H1 (cell line): Measurements from ENCODE around the gene SPRN. TPM values are rescaled to one million over a fixed set of nuclear protein-coding genes. Genes with fewer than 3 reads are reported as not detected.

Source experiments
- CTCF ChIA-PET: fragments of 300-600 bp; sonication (Branson Sonifier 250); formaldehyde crosslinking; loops from one replicate; lab custom pipeline; 2021; ENCODE audit not compliant: partially characterized antibody; lab: Charles Lee
- POLR2A ChIA-PET: fragments of 300-600 bp; sonication (Branson Sonifier 250); formaldehyde crosslinking; loops from one replicate; lab custom pipeline; 2021; ENCODE audit warnings: inconsistent platforms; ENCODE audit not compliant: partially characterized antibody; lab: Charles Lee
- DNase-seq, 2 experiments: peaks; one replicate each; pipeline versions ENCODE4 v3.0.0 to v3.0.0-alpha.2; 2010 to 2022; ENCODE audit warnings: low spot score in 2 of 2, low read depth in 1 of 2, mixed read lengths in 1 of 2
- FAIRE-seq: peaks from 2 replicates; lab custom pipeline; 2011; peaks lifted over from hg19 to GRCh38; lab: Jason Lieb, UNC
- H2AFZ ChIP-seq: 2 replicates; pipeline ENCODE4 v1.8.1; 2012; ENCODE audit warnings: low read length, inconsistent platforms
- H2AK5ac ChIP-seq: 2 replicates; pipeline ENCODE4 v1.6.1; 2013; ENCODE audit warnings: low read depth, low read length
- H2BK120ac ChIP-seq: replicated peaks from 2 replicates; pipeline ENCODE3; 2013; ENCODE audit warnings: low read depth, low read length, inconsistent platforms
- H2BK12ac ChIP-seq: 2 replicates; pipeline ENCODE4 v1.6.1; 2013; ENCODE audit warnings: low read depth, low read length
- H2BK15ac ChIP-seq: 2 replicates; pipeline ENCODE4 v1.6.1; 2013; ENCODE audit warnings: low read length
- H2BK20ac ChIP-seq: 2 replicates; pipeline ENCODE4 v1.6.1; 2013; ENCODE audit warnings: low read length
- H2BK5ac ChIP-seq: 2 replicates; pipeline ENCODE4 v1.6.1; 2013; ENCODE audit warnings: low read depth, low read length
- H3K14ac ChIP-seq: 2 replicates; pipeline ENCODE4 v1.6.1; 2013; ENCODE audit warnings: inconsistent platforms; ENCODE audit not compliant: insufficient read length
- H3K18ac ChIP-seq: 2 replicates; pipeline ENCODE4 v1.6.1; 2013; ENCODE audit warnings: low read length; ENCODE audit errors: extremely low read depth
- H3K23ac ChIP-seq: 2 replicates; pipeline ENCODE4 v1.6.1; 2013; ENCODE audit warnings: inconsistent platforms; ENCODE audit not compliant: insufficient read length
- H3K23me2 ChIP-seq: 2 replicates; pipeline ENCODE4 v1.6.1; 2013; ENCODE audit warnings: low read depth, low read length
- H3K27ac ChIP-seq: 2 replicates; pipeline ENCODE4 v1.6.1; 2011; ENCODE audit warnings: low read depth, low read length, inconsistent platforms
- H3K27me3 ChIP-seq, 4 experiments: replicated peaks in 1 of 4; 1 replicate in 1 of 4; 2 replicates in 3 of 4; pipeline versions ENCODE4 v1.6.1 to v1.8.1; 2011 to 2013; ENCODE audit warnings: low read length in 3 of 4, mild to moderate bottlenecking in 3 of 4, inconsistent platforms in 2 of 4, mixed read lengths in 2 of 4, moderate library complexity in 1 of 4; ENCODE audit not compliant: control insufficient read depth in 3 of 4, insufficient read depth in 3 of 4; ENCODE audit errors: extremely low read depth in 1 of 4
- H3K36me3 ChIP-seq, 4 experiments: 2 replicates each; pipeline versions ENCODE4 v1.6.1 to v1.8.1; 2011 to 2013; ENCODE audit warnings: mild to moderate bottlenecking in 4 of 4, low read length in 3 of 4, moderate library complexity in 2 of 4, control low read depth in 1 of 4, inconsistent platforms in 1 of 4; ENCODE audit not compliant: insufficient read depth in 4 of 4, control insufficient read depth in 2 of 4
- H3K4ac ChIP-seq: replicated peaks from 2 replicates; pipeline ENCODE3; 2013; ENCODE audit warnings: low read length, low read depth, mixed read lengths, inconsistent platforms; ENCODE audit not compliant: insufficient read length
- H3K4me1 ChIP-seq, 4 experiments: replicated peaks in 1 of 4; 1 replicate in 1 of 4; 2 replicates in 3 of 4; pipeline versions ENCODE4 v1.6.1 to v1.8.1; 2011 to 2013; ENCODE audit warnings: low read length in 3 of 4, inconsistent platforms in 2 of 4, mixed read lengths in 1 of 4; ENCODE audit not compliant: insufficient read depth in 4 of 4, control insufficient read depth in 3 of 4
- H3K4me2 ChIP-seq, 2 experiments: 2 replicates each; pipeline versions ENCODE4 v1.6.1 to v1.8.1; 2011 to 2013; ENCODE audit warnings: low read depth in 2 of 2, low read length in 2 of 2, control low read depth in 1 of 2, inconsistent platforms in 1 of 2, mild to moderate bottlenecking in 1 of 2; ENCODE audit not compliant: insufficient read depth in 1 of 2
- H3K4me3 ChIP-seq, 4 experiments: fragments of 200-600, 300-600 bp in 1 of 4; sonication (generic), shearing (Covaris generic), sonication (Bioruptor Twin) in 1 of 4; 2 replicates each; pipeline versions ENCODE4 v1.5.1 to v1.8.1; 2011 to 2016; ENCODE audit warnings: low read length in 4 of 4, low read depth in 3 of 4, control low read depth in 2 of 4, inconsistent platforms in 2 of 4, mild to moderate bottlenecking in 2 of 4, mixed read lengths in 1 of 4, moderate library complexity in 1 of 4; ENCODE audit not compliant: insufficient read depth in 2 of 4; ENCODE audit errors: extremely low read depth in 1 of 4
- H3K56ac ChIP-seq: replicated peaks from 2 replicates; pipeline ENCODE3; 2013; ENCODE audit warnings: low read depth, mild to moderate bottlenecking, mixed read lengths, low read length, inconsistent platforms; ENCODE audit not compliant: insufficient read length
- H3K79me1 ChIP-seq: 2 replicates; pipeline ENCODE4 v1.6.1; 2013; ENCODE audit warnings: low read depth, low read length, control low read depth
- H3K79me2 ChIP-seq, 2 experiments: 2 replicates each; pipeline versions ENCODE4 v1.6.1 to v1.8.1; 2012 to 2013; ENCODE audit warnings: low read length in 2 of 2, mild to moderate bottlenecking in 2 of 2, inconsistent platforms in 1 of 2; ENCODE audit not compliant: insufficient read depth in 2 of 2, control insufficient read depth in 1 of 2
- H3K9ac ChIP-seq, 4 experiments: replicated peaks in 1 of 4; 1 replicate in 1 of 4; 2 replicates in 3 of 4; pipeline versions ENCODE4 v1.6.1 to v1.8.1; 2011 to 2013; ENCODE audit warnings: low read depth in 3 of 4, low read length in 3 of 4, control low read depth in 2 of 4, mild to moderate bottlenecking in 2 of 4, moderate library complexity in 2 of 4, inconsistent platforms in 1 of 4; ENCODE audit errors: extremely low read depth in 1 of 4
- H3K9me3 ChIP-seq, 2 experiments: 2 replicates each; pipeline versions ENCODE4 v1.6.1 to v1.8.1; 2012 to 2013; ENCODE audit warnings: mild to moderate bottlenecking in 2 of 2, moderate library complexity in 2 of 2, control low read depth in 1 of 2, inconsistent platforms in 1 of 2, low read depth in 1 of 2, low read length in 1 of 2, mixed read lengths in 1 of 2; ENCODE audit not compliant: insufficient read depth in 2 of 2
- H4K20me1 ChIP-seq, 2 experiments: replicated peaks in 1 of 2; 2 replicates each; pipeline versions ENCODE3 to v1.8.1; 2011 to 2013; ENCODE audit warnings: inconsistent platforms in 2 of 2, low read length in 2 of 2, mild to moderate bottlenecking in 1 of 2; ENCODE audit not compliant: insufficient read depth in 2 of 2, control insufficient read depth in 1 of 2
- H4K5ac ChIP-seq: 2 replicates; pipeline ENCODE4 v1.6.1; 2013; ENCODE audit warnings: low read length, low read depth, mixed read lengths, inconsistent platforms; ENCODE audit not compliant: insufficient read length
- H4K8ac ChIP-seq: 2 replicates; pipeline ENCODE4 v1.8.0; 2013; ENCODE audit warnings: mild to moderate bottlenecking, moderate library complexity, low read length, inconsistent platforms; ENCODE audit not compliant: insufficient read depth; ENCODE audit errors: extremely low read depth
- H4K91ac ChIP-seq: replicated peaks from 2 replicates; pipeline ENCODE3; 2013; ENCODE audit warnings: low read length, mixed read lengths, inconsistent platforms; ENCODE audit not compliant: insufficient read length
- CBX8 ChIP-seq: fragments of 300-800, 300-1000 bp; sonication (generic); IDR thresholded peaks from 2 replicates; pipeline ENCODE4 v1.7.1; 2016; ENCODE audit warnings: low read depth, low read length, borderline replicate concordance
- CHD1 ChIP-seq: IDR thresholded peaks from 2 replicates; pipeline ENCODE4 v1.6.1; 2012; ENCODE audit warnings: low read depth, low read length, improper control_type of control experiment
- CREB1 ChIP-seq: IDR thresholded peaks from 2 replicates; pipeline ENCODE4 v1.6.1; 2012; ENCODE audit warnings: inconsistent platforms
- JUN ChIP-seq: IDR thresholded peaks from 2 replicates; pipeline ENCODE4 v1.6.1; 2011; ENCODE audit warnings: low read depth, mild to moderate bottlenecking, improper control_type of control experiment, low read length
- MAX ChIP-seq: IDR thresholded peaks from 2 replicates; pipeline ENCODE4 v1.6.1; 2012; ENCODE audit warnings: inconsistent platforms
- POU5F1 ChIP-seq: IDR thresholded peaks from 2 replicates; pipeline ENCODE4 v1.6.1; 2011; ENCODE audit warnings: low read depth, mild to moderate bottlenecking, low read length, moderate library complexity
- RBBP5 ChIP-seq: IDR thresholded peaks from 2 replicates; pipeline ENCODE4 v1.7.1; 2012; ENCODE audit warnings: low read depth, mild to moderate bottlenecking, inconsistent platforms, low read length, moderate library complexity, borderline replicate concordance
- RXRA ChIP-seq: IDR thresholded peaks from 2 replicates; pipeline ENCODE4 v1.6.1; 2011; ENCODE audit warnings: low read depth, mild to moderate bottlenecking, low read length, moderate library complexity; ENCODE audit not compliant: insufficient read depth
- SIN3A ChIP-seq, 2 experiments: IDR thresholded peaks in 1 of 2; conservative IDR thresholded peaks in 1 of 2; 2 replicates each; pipeline ENCODE4 v1.6.1; 2011 to 2012; ENCODE audit warnings: low read length in 2 of 2, improper control_type of control experiment in 1 of 2, low read depth in 1 of 2, mild to moderate bottlenecking in 1 of 2
- SIRT6 ChIP-seq: IDR thresholded peaks from one replicate; pipeline ENCODE4 v1.7.1; 2012; ENCODE audit warnings: low read length, inconsistent platforms
- YY1 ChIP-seq: IDR thresholded peaks from 2 replicates; pipeline ENCODE4 v1.6.1; 2011; ENCODE audit warnings: low read depth, mild to moderate bottlenecking, low read length
- WGBS, 2 experiments: shearing (Covaris generic) in 1 of 2; methylation state at CpG; one replicate each; pipeline versions ENCODE4 v1.1.6 to v1.1.7; 2013 to 2015; ENCODE audit warnings: low lambda C conversion rate in 2 of 2, mixed read lengths in 2 of 2, inconsistent platforms in 1 of 2, low coverage in 1 of 2, missing lambda C conversion rate in 1 of 2; ENCODE audit not compliant: insufficient replicate concordance in 2 of 2, insufficient coverage in 1 of 2, insufficient read length in 1 of 2; ENCODE audit errors: extremely low coverage in 1 of 2, missing lambda C conversion rate in 1 of 2; 5-methylcytosine and 5-hydroxymethylcytosine counted together
- polyA plus RNA-seq, 7 experiments: library from polyadenylated mRNA; depleted of rRNA in 3 of 7; stranded (reverse) in 5 of 7; unstranded in 2 of 7; fragments of >200 nt in 5 of 7; fragments of 200-250 nt in 2 of 7; gene quantifications; 1 replicate in 5 of 7; 2 replicates in 1 of 7; 4 replicates in 1 of 7; pipeline versions ENCODE4 v1.2.1 to v1.2.3, GENCODE V29; 2011 to 2013; ENCODE audit warnings: missing spikeins in 2 of 7, mixed read lengths in 2 of 7
- total RNA-seq: library from RNA; stranded (reverse); fragmentation: NEBNext Ultra II Directional; extraction: Animal tissue kit (Norgen Biotek cat#: 25700); gene quantifications from 2 replicates; pipeline ENCODE4 v1.2.1, GENCODE V29; 2021

Gene SPRN
- total and polyA plus RNA-seq, 2 of the 8 experiments (the other 6 are each of a cell fraction or from before 2014, with no cell fraction given): 0.23 to 0.24 TPM

- H3K4me1 ChIP-seq: peaks cover 0 to 3% (median 0%) of the 10 kb centered on the region in 4 experiments; a peak in 3 of 7 replicates
- TF ChIP-seq CBX8: no peak
- no peak for TF ChIP-seq RBBP5
- no peak for TF ChIP-seq POU5F1
- TF ChIP-seq SIRT6: no peak
- TF ChIP-seq RXRA: no peak
- TF ChIP-seq MAX: no peak
- TF ChIP-seq CREB1: no peak
- no peak for TF ChIP-seq SIN3A (conservative IDR thresholded peaks at IDR 0.05 in 1 of 2, IDR thresholded peaks at IDR 0.05 in 1 of 2; ENCODE audit: low read depth in 1 of 2, low read length in 2 of 2)
- TF ChIP-seq CHD1: no peak
- no peak for TF ChIP-seq YY1
- no peak for TF ChIP-seq JUN
- TF ChIP-seq, all 59 proteins: peak for 0
- no peak overlapping the region for H3K18ac ChIP-seq
- CTCF ChIA-PET: no interaction called here
- H3K4ac ChIP-seq: no peak overlapping the region
- POLR2A ChIA-PET: interaction anchor here (1.5 kb wide), 1 partner anchor 22 kb away, joined by 4 read pairs; no protein-coding TSS in a partner anchor
- DNase-seq: no peak
- H3K79me2 ChIP-seq: peaks cover 0 to 25% of the 10 kb centered on the region in 2 experiments; a peak in 2 of 4 replicates
- no peak overlapping the region for H2AK5ac ChIP-seq
- no peaks in the 10 kb centered on the region for H3K27me3 ChIP-seq
- peaks cover 7% of the 10 kb centered on the region for H3K79me1 ChIP-seq
- H4K8ac ChIP-seq: no peak overlapping the region
- peaks cover 0 to 12% of the 10 kb centered on the region in 2 experiments for H4K20me1 ChIP-seq
- H3K9me3 ChIP-seq: no peaks in the 10 kb centered on the region
- no peak overlapping the region for H2BK12ac ChIP-seq
- no peak overlapping the region for H3K23ac ChIP-seq
- H4K91ac ChIP-seq: no peak overlapping the region
- peaks cover 8 to 58% (median 31%) of the 10 kb centered on the region in 4 experiments; a peak in 7 of 8 replicates for H3K36me3 ChIP-seq
- 94% methylated on average over 7 of the region's 7 CpGs; no CpG with 5 or more reads in 1 of the 2 experiments for WGBS, 2 experiments
- H2BK15ac ChIP-seq: no peak overlapping the region
- H3K14ac ChIP-seq: no peak overlapping the region
- H3K4me3 ChIP-seq: no peak overlapping the region
- no peak overlapping the region for H2BK5ac ChIP-seq
- H3K27ac ChIP-seq: no peak overlapping the region
- H2AFZ ChIP-seq: no peak overlapping the region
- no peak overlapping the region for H3K56ac ChIP-seq
- no peak overlapping the region for H2BK20ac ChIP-seq
- H2BK120ac ChIP-seq: no peak overlapping the region
- no peak for FAIRE-seq
- H4K5ac ChIP-seq: no peak overlapping the region
- no peak overlapping the region for H3K4me2 ChIP-seq
- 0 out of 2 replicates have a peak, but pooled peaks cover 2% of the 10 kb centered on the region for H3K23me2 ChIP-seq
- H3K9ac ChIP-seq: no peak overlapping the region
Observed at GRCh38 chr10:133397938-133398337, 26.5 kb downstream of the SPRN start.
